Coronary artery (tissue), 2 donors: ENCODE measurements around the gene NET1.

ENCODE experiments used
- DNase-seq: peaks from one replicate; pipeline ENCODE4 v3.0.0-alpha.2; 2017; ENCODE audit warnings: low spot score
- H3K27ac ChIP-seq, 2 donors: fragments of 200-600 bp; sonication (generic); one replicate each; pipeline ENCODE4 v1.5.1; 2016 to 2019
- H3K4me3 ChIP-seq: fragments of 200-600 bp; sonication (generic); 2 replicates; pipeline ENCODE4 v1.5.1; 2016; ENCODE audit warnings: mild to moderate bottlenecking, moderate library complexity
- CTCF ChIP-seq: fragments of 200-600 bp; sonication (generic); IDR thresholded peaks from one replicate; pipeline ENCODE4 v1.5.1; 2019; ENCODE audit warnings: antibody characterized with exemption

NET1 gene

GRCh38 chr10:5434017-5434753 lies 21.8 kb downstream of the NET1 start:
- H3K27ac ChIP-seq = peak overlapping the region in 1 of 2 donors; percentile 71
- peak; percentile 43 for TF ChIP-seq CTCF
- DNase-seq = no peak
- H3K4me3 ChIP-seq = no peak overlapping the region

- DNase-seq = no peak
- Histone ChIP-seq H3K27ac (peak overlapping the region in 1 of 2 donors; percentile 21), H3K4me3 (no peak overlapping the region)
- TF ChIP-seq CTCF = no peak
These were observed 23.0 kb downstream of the NET1 start for GRCh38 chr10:5435328-5435727.

GRCh38 chr10:5440206-5440605 lies 27.8 kb downstream of the NET1 start:
- no peak for DNase-seq
- H3K27ac ChIP-seq = no peak overlapping the region
- TF ChIP-seq CTCF = no peak
- no peak overlapping the region for H3K4me3 ChIP-seq

- Histone ChIP-seq H3K27ac (no peak overlapping the region), H3K4me3 (no peak overlapping the region)
- no peak for TF ChIP-seq CTCF
- no peak for DNase-seq
These were observed 28.7 kb downstream of the NET1 start for GRCh38 chr10:5441106-5441505.

- no peak for DNase-seq
- peak; percentile 46 for TF ChIP-seq CTCF
These were observed 30.0 kb downstream of the NET1 start for GRCh38 chr10:5442065-5442989.

GRCh38 chr10:5442990-5443370 lies 30.6 kb downstream of the NET1 start:
- no peak for DNase-seq
- H3K27ac ChIP-seq = no peak overlapping the region
- no peak overlapping the region for H3K4me3 ChIP-seq
- no peak for TF ChIP-seq CTCF

More at GRCh38 chr10:5442065-5442989, 30.0 kb downstream of the NET1 start:
- no peak overlapping the region for H3K4me3 ChIP-seq
- H3K27ac ChIP-seq = no peak overlapping the region
